HG03025 (cell line): Measurements from ENCODE around the gene NELL1.
"Not testable (repeated sequence)": the region's sequence is repeated elsewhere in the genome, so short reads cannot be mapped to it uniquely, and the experiment has no call there.

Experiments used
- ATAC-seq: cut with Tn5 transposase; IDR thresholded peaks from one replicate; pipeline ENCODE4 v1.9.1; 2021; ENCODE audit warnings: mild to moderate bottlenecking, moderate library complexity; ENCODE audit not compliant: unreplicated experiment, low FRiP score

Gene NELL1

DNA sequence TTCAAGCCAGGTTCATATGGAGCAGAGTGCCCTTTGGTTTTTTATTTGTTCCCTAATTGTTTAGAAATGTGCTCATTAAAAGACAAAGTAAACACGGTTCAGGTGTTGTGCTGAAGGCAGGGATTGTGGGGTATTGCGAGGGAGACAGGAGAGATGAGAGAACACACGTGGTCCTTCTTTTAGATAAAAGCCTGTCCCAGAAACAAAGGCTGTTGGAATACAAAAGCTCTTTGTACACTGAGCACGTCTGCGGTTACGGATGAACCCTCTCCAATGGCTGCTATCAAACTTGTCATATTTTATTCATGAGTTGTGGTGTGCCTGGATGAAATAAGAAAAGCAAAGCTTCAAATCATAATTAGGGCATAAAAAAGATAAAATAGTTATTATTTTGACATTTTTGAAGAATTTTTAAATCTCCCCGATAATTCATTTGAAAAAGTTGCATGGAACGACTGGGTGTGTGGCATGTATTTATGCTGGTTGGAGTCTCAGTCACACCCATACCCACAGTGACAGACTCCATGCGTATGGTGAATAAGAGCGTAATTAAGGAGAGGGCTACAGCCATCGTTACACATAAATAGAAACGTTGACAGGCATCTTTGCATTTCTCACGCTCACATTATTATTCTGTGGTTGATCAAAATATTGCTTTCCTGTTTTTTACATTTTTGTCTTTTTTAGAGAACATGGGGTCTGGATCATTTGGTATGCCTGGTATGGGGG lies 92.9 kb downstream of the NELL1 start:
- no peak for ATAC-seq

DNA sequence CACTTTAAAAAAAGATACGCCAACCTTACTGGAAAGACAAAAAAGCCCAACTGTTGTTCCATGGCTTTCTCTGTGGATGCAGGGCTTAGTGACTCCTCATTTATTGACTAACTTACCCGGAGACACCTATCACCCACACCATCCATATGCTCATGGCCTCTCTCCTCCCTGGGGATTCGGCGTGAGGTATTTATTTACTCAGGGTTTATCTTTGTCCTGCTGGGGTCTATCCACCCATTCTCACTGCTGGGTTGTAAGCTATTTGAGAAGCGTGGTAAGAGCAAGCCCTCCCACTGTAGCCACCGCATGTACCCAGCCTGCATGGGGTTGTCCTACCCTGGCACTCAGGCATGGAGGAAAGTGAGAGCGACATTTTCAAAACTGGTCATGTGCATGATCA lies 93.6 kb downstream of the NELL1 start:
- ATAC-seq: no peak

GRCh38 chr11:20770414-20770946 lies 101.1 kb downstream of the NELL1 start:
- ATAC-seq: no peak

DNA sequence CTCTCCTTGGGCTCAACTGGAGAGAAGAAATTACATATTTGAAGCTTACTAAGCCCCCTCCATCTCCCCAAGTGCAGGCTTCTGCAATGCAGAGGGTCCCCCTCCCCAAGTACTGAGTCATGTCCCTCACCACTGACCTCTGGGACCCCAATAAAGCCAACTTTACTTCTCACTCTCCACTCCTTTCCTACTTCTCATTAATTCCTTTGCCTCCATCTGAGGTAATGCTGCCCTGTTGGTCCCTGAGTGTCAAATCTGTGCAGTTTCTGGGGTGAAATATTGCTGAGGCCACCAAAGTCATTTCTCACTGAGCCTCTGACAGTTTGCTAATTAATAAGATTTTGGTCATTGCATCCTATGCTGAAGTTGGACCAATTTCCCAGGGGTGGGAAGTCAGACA lies 101.6 kb downstream of the NELL1 start:
- ATAC-seq: no peak

GRCh38 chr11:20771681-20772080 lies 102.3 kb downstream of the NELL1 start:
- ATAC-seq: no peak

GRCh38 chr11:20775331-20775730 lies 105.9 kb downstream of the NELL1 start:
- no peak for ATAC-seq

- no peak for ATAC-seq
These were observed 113.4 kb downstream of the NELL1 start for GRCh38 chr11:20782775-20783174.

- no peak for ATAC-seq
These were observed 113.8 kb downstream of the NELL1 start for GRCh38 chr11:20783220-20783619.

GRCh38 chr11:20790622-20791021 lies 121.2 kb downstream of the NELL1 start:
- no peak for ATAC-seq

GRCh38 chr11:20795005-20795404 lies 125.6 kb downstream of the NELL1 start:
- no peak for ATAC-seq

GRCh38 chr11:20808328-20808727 lies 138.9 kb downstream of the NELL1 start:
- ATAC-seq: no peak

GRCh38 chr11:20821046-20821445 lies 151.7 kb downstream of the NELL1 start:
- ATAC-seq: no peak

DNA sequence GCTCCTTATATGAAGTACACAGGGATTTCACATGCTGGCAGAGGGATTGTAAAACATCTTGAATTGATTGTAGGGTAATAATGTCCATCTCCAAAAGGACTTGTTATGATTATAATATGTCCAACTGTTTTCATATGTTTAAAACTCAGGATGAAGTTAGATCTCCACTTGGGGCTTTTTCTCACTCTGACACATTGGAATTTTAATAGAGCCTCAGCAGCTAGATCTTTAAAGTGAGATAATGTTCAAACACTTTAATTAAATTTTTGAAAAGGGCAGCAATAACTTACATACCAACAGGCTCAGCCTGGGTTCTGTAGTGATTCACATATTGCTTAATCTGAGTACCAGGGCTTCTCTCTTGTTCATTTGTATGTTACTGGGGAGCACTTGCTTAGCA lies 152.1 kb downstream of the NELL1 start:
- ATAC-seq: no peak

GRCh38 chr11:20824773-20825172 lies 155.4 kb downstream of the NELL1 start:
- ATAC-seq: no peak

DNA sequence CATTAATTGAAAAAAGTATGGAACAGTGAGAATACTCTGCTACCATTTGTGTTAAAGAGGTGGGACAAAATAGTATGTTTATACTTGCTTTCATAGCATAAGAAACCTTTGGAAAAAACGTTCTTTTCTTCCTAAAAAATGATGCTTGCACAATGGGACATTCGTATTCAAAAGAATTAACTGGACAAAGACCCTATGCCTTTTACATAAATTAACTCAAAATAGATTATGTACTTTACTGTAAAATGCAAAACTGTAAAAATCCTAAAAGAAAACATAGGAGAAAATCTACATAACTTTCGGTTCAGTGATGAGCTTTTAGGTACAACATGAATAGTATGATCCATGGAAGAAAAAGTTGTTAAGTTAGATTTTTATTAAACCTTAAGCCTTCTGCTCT lies 166.2 kb downstream of the NELL1 start:
- ATAC-seq: no peak

DNA sequence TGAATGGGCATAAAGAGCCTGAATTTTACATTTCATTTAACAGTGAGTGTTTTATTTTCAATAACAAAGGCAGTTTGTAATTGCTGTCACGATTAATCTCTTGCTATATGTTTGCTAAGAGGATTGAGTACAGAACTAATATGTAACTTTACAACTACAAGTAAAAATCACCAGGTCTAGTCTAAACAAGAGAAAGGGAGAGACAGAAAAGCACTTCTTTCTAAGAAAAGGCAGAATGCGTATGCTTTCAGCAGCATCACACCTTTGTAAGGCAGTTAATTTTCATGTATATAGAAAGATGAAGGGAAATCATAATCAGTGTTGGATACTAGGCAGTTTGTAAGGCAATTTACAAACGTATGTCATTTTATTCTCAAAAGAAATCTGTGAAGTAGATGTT lies 169.8 kb downstream of the NELL1 start:
- ATAC-seq: no peak

DNA sequence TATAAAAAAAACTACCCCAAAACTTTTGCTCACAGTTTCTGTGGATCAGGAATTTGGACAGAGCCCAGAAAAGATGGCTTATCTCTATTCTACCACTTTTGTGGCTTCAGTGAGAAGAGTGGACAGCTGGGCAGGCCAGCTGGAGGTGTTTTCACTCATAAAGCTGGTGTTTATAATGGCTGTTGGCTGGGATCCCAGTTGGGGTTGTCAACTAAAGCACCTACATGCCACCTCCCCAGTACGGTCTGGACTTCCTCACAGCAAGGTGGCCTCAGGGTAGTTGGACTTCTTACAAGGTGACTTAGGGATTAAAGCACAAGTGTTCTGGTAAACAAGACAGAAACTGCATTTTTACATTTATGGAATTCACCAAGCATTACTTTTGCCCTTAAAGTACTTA lies 171.0 kb downstream of the NELL1 start:
- no peak for ATAC-seq

DNA sequence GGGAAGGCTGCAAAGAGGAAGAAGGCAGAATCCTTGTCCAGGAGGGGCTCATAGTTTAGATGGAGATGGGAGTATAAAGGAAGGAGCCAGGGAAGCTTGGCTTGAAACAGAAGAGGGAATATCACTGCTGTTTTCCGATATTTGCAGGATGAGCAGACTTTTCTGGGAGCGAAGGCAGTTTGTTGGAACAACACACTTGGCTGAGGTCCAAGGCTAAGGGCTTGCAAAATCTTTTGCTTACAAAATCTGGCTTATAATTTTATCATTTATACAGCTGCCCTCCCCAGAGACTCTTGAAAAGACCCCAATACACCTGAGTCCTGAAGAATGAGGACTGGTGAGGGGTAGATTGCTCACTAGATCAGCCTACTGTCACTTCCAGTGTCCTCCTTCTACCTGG lies 174.8 kb downstream of the NELL1 start:
- no peak for ATAC-seq

GRCh38 chr11:20844630-20845029 lies 175.2 kb downstream of the NELL1 start:
- ATAC-seq: no peak

DNA sequence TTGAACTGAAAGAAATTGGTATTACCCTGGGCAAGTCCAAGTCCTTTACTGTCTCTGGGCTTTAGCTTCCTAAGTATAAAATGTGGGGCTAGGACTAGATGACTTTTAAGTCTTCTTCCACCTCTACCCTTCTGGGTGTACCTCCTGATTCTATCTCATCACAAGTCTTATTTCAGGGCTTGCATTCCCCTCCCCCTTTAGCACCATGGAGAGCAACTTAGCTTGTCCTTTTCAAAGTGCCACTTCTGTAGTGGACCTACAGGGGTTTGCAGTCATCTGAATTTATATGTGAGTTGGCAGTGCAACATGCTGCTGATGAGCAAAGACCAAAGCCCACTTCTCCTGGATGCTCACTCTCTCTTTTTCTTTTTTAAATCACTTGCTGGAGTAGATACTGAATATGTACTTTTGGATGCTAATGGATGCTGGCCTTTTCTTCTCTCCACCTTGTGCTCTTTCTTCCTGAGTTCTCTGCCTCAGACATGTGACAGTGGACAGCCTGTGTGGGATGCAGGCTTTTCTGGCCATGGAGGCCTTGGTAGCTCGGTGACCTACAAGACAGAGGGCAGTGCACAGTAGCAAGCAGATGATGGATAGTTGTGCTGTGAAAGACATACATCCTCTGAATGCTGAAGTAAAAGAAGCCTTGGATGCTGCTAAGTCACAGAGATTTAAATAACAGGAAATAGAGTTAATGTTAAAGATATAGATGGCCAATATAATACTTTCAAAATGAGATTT lies 185.0 kb downstream of the NELL1 start:
- no peak for ATAC-seq

GRCh38 chr11:20861322-20861721 lies 191.9 kb downstream of the NELL1 start:
- ATAC-seq: no peak

DNA sequence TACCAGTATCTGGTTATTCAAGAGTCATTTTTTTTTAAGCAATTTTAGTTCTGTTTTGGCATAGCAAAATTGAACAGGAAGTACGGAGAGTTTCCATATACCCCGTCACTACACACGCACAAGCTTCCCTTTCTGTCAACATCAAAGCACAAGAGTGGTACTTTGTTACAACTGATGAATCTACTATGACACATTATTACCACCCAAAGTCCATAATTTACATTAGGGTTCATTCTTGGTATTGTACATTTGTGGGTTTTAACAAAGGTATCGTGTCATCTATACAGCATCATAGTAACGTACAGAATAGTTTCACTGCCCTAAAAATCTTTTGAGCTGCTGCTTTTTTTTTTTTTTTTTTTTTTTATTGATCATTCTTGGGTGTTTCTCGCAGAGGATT lies 192.9 kb downstream of the NELL1 start:
- not testable (repeated sequence) for ATAC-seq
